ENCODE results near the gene VWA8.

DNA sequence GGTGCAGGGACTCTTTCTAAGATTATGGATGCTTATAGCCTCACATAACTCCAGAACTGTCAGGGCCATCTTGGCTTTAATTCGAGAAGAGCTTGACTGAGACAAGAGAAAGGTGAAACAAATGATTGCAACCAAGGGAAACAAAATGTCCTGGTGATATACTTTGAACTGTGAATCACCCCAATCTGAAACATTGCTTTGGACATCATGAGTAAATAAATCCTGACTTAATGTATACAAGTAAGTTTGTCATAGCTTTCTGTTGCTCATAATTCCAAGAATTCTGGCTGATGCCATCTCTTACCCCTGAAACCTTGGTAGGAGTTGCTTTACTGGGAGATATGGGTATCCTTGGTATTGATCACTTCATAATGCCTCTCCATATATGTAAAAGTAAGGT, 5.8 kb upstream of the VWA8 start:
- TF ChIP-seq, protein P1, sequence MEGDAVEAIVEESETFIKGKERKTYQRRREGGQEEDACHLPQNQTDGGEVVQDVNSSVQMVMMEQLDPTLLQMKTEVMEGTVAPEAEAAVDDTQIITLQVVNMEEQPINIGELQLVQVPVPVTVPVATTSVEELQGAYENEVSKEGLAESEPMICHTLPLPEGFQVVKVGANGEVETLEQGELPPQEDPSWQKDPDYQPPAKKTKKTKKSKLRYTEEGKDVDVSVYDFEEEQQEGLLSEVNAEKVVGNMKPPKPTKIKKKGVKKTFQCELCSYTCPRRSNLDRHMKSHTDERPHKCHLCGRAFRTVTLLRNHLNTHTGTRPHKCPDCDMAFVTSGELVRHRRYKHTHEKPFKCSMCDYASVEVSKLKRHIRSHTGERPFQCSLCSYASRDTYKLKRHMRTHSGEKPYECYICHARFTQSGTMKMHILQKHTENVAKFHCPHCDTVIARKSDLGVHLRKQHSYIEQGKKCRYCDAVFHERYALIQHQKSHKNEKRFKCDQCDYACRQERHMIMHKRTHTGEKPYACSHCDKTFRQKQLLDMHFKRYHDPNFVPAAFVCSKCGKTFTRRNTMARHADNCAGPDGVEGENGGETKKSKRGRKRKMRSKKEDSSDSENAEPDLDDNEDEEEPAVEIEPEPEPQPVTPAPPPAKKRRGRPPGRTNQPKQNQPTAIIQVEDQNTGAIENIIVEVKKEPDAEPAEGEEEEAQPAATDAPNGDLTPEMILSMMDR (IDR thresholded peaks at IDR 0.05; ENCODE audit: low read depth, low read length): no peak
- TF ChIP-seq EZH2phosphoT487 (IDR thresholded peaks at IDR 0.05; ENCODE audit: low read depth): no peak

Data from OCI-LY3 (cell line).